ENCODE measurements around the gene ZP3. TPM values are rescaled to one million over a fixed set of nuclear protein-coding genes. Genes with fewer than 3 reads are reported as not detected.
"Not testable (repeated sequence)": the region's sequence is repeated elsewhere in the genome, so short reads cannot be mapped to it uniquely, and the experiment has no call there.

ZP3 gene
- total and polyA plus RNA-seq, 3 donors from 2014 or later, result 1.7 to 3.5 (median 2.0) TPM

DNA sequence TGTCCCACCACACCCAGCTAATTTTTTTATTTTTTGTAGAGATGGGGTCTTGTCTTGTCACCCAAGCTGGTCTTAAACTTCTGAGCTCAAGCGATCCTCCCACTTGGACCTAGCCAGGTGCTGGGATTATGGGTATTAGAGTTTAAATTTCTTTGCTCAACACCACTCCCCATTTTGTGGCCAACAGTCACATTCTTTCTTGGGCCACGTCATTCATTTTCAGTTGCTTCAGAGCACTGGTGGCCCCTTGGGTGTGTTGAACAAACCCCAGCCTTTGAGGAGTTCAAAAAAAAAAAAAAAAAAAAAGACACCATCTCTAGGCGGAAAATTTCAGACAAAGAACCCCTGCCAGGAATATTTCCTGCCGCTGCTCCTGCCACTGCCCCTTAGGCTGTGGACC is 32.3 kb downstream of the ZP3 start:
- H3K27me3 ChIP-seq; H3K36me3 ChIP-seq (ENCODE audit: low read depth, missing control alignments); H3K4me1 ChIP-seq; H3K9me3 ChIP-seq; H3K27ac ChIP-seq; DNase-seq; H3K4me3 ChIP-seq; intact Hi-C loops (cut with DNase I; ENCODE audit: low total_unique reads): not testable (repeated sequence)
- no CpG with 5 or more reads among the region's 4 CpGs for WGBS, 2 donors

DNA sequence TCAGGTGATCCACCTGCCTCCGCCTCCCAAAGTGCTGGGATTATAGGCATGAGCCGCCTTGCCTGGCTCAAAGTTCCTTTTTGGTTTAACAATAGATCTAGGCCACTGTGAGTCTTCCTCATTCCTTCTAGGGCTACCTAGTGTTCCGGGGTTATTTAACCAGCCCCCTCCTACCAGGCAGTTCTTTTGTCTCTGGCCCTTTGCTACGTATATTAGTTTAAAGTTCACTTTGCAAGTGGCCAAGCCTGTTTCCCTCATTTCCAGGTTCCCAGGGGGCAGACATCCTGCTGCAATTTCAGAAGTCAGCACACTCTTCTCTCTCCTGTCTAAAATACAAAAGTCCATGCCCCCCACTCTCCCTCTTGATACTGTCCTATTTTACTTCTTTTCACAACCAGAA is 33.8 kb downstream of the ZP3 start:
- WGBS, 2 donors, result 27 to 43% methylated on average over 1 to 2 of the region's 4 CpGs
- H3K4me1 ChIP-seq; DNase-seq; H3K27me3 ChIP-seq; H3K9me3 ChIP-seq; H3K4me3 ChIP-seq; intact Hi-C loops (cut with DNase I; ENCODE audit: low total_unique reads); H3K36me3 ChIP-seq (ENCODE audit: low read depth, missing control alignments); H3K27ac ChIP-seq: not testable (repeated sequence)

GRCh38 chr7:76460767-76461166 is 36.0 kb downstream of the ZP3 start:
- DNase-seq; H3K4me1 ChIP-seq; H3K27me3 ChIP-seq; H3K4me3 ChIP-seq; H3K27ac ChIP-seq; H3K36me3 ChIP-seq (ENCODE audit: low read depth, missing control alignments); intact Hi-C loops (cut with DNase I; ENCODE audit: low total_unique reads); H3K9me3 ChIP-seq: not testable (repeated sequence)
- 47 to 61% methylated on average over 13 to 15 of the region's 20 CpGs for WGBS, 2 donors

GRCh38 chr7:76461464-76462101 is 36.8 kb downstream of the ZP3 start, which contains the start of gene DTX2:
Gene DTX2 (plus strand): TSS chr7:76461709. CDS start chr7:76480510, 18,801 bp downstream.
- peak within 1 kb of the TSS; percentile 61 to 71 for H3K4me3 ChIP-seq
- H3K9me3 ChIP-seq; H3K27me3 ChIP-seq; H3K36me3 ChIP-seq (ENCODE audit: low read depth, missing control alignments); intact Hi-C loops (cut with DNase I; ENCODE audit: low total_unique reads); H3K4me1 ChIP-seq: not testable (repeated sequence)
- H3K27ac ChIP-seq, result peak within 1 kb of the TSS; percentile 76 to 79
- WGBS, 2 donors, result no CpG with 5 or more reads among the region's 54 CpGs
- peak; percentile 36 for DNase-seq

- H3K9me3 ChIP-seq; H3K27ac ChIP-seq; intact Hi-C loops (cut with DNase I; ENCODE audit: low total_unique reads); H3K4me1 ChIP-seq; H3K4me3 ChIP-seq; DNase-seq; H3K36me3 ChIP-seq (ENCODE audit: low read depth, missing control alignments); H3K27me3 ChIP-seq: not testable (repeated sequence)
- no CpG with 5 or more reads among the region's 17 CpGs for WGBS, 2 donors
Measured at GRCh38 chr7:76462271-76462882, 37.6 kb downstream of the ZP3 start.

GRCh38 chr7:76464959-76465358 is 40.2 kb downstream of the ZP3 start:
- WGBS, 2 donors, result 74 to 93% methylated on average over 2 to 5 of the region's 5 CpGs
- H3K4me3 ChIP-seq; H3K9me3 ChIP-seq; H3K27me3 ChIP-seq; H3K4me1 ChIP-seq; intact Hi-C loops (cut with DNase I; ENCODE audit: low total_unique reads); H3K36me3 ChIP-seq (ENCODE audit: low read depth, missing control alignments); DNase-seq: not testable (repeated sequence)
- H3K27ac ChIP-seq, result peak overlapping the region; percentile 4 to 24

- H3K4me3 ChIP-seq; intact Hi-C loops (cut with DNase I; ENCODE audit: low total_unique reads); H3K27me3 ChIP-seq; DNase-seq; H3K4me1 ChIP-seq; H3K9me3 ChIP-seq; H3K36me3 ChIP-seq (ENCODE audit: low read depth, missing control alignments): not testable (repeated sequence)
- H3K27ac ChIP-seq, result peak overlapping the region in 1 of 2 donors; percentile 62
- WGBS, 2 donors, result no CpG with 5 or more reads among the region's 8 CpGs
Measured at GRCh38 chr7:76465950-76466349, 41.2 kb downstream of the ZP3 start.

GRCh38 chr7:76467743-76468404 is 43.1 kb downstream of the ZP3 start:
- H3K4me1 ChIP-seq; H3K27me3 ChIP-seq; intact Hi-C loops (cut with DNase I; ENCODE audit: low total_unique reads); H3K36me3 ChIP-seq (ENCODE audit: low read depth, missing control alignments); H3K9me3 ChIP-seq; DNase-seq; H3K4me3 ChIP-seq: not testable (repeated sequence)
- H3K27ac ChIP-seq, result peak overlapping the region; percentile 32 to 69
- WGBS, 2 donors, result 71 to 80% methylated on average over 10 to 11 of the region's 14 CpGs

DNA sequence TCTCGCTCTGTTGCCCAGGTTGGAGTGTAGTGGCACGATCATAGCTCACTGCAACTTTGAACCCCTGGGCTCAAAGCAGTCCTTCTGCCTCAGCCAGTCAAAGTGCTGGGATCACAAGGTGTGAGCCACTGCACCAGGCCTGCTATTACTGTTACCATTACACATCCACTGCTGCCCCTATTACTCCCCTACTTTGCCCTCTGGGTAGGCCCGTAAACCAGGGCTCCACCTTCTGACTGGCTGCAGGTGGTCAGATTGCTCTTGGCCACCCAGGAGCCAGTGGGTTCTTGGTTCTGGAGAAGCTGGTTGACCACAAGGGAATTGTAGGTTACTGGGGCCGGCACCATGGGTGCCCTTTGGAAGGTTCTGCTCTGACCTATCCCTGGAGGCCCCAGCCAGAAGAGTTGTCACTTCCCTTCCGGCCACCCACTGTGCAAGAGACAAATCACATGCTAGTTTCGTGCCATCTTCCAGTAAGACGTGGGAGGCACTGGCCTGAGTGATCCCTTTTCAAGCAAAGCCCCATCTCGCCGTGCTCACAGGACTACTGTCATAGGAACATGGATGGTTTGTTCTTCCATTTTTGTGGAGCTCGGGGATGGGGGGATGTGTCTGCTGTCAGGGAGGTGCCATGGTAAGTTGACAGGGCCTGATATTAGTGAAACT is 46.9 kb downstream of the ZP3 start:
- intact Hi-C loops (cut with DNase I; ENCODE audit: low total_unique reads); DNase-seq; H3K9me3 ChIP-seq; H3K4me3 ChIP-seq; H3K4me1 ChIP-seq; H3K36me3 ChIP-seq (ENCODE audit: low read depth, missing control alignments); H3K27me3 ChIP-seq; H3K27ac ChIP-seq: not testable (repeated sequence)
- WGBS, 2 donors, result 79 to 87% methylated on average over 3 to 9 of the region's 10 CpGs

DNA sequence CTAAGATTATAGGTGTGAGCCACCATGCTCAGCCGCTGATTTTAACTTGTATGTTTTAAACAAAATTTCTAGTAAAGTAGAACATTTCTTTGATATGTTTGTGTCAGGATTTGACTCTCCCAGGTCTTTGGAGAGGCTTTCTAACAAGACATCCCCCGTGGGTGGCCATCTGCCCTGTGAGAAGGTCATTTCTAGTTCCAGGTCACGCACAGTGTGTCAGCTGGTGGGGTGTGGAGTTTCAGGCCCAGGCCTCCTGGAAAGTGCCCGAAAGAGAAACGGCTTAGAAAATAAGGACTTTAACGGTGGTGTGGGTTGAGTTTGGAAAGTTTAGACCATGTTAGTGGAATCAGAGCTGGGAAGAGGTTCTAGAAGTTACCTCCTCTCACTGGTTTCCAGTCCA is 48.3 kb downstream of the ZP3 start:
- H3K27me3 ChIP-seq; DNase-seq; H3K4me1 ChIP-seq; H3K36me3 ChIP-seq (ENCODE audit: low read depth, missing control alignments); H3K9me3 ChIP-seq; intact Hi-C loops (cut with DNase I; ENCODE audit: low total_unique reads); H3K4me3 ChIP-seq; H3K27ac ChIP-seq: not testable (repeated sequence)
- 93 to 100% methylated on average over 2 to 3 of the region's 6 CpGs for WGBS, 2 donors

DNA sequence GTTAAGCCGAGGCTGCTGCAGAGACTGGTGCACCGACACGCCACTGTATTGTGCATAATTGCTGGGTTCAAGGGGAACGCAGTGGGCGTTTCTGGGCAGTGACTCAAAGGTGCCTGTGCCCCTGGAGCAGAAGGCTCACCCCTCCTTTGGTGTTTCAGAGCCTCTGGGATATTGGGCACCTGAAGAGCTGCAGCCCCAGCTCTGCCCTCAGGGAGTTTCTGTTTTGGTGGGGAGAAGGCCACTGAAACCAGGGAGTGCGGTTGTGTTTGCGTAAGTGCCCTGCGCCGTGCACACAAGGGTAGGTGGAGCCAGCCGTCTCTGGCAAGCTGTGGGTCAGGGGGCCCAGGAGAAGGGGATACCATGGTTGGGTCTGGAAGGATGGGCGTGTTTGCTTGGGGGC is 51.5 kb downstream of the ZP3 start:
- H3K9me3 ChIP-seq; H3K4me1 ChIP-seq; H3K27me3 ChIP-seq; H3K27ac ChIP-seq; H3K4me3 ChIP-seq; DNase-seq; intact Hi-C loops (cut with DNase I; ENCODE audit: low total_unique reads); H3K36me3 ChIP-seq (ENCODE audit: low read depth, missing control alignments): not testable (repeated sequence)
- 100% methylated on average over 3 of the region's 11 CpGs; no CpG with 5 or more reads in 1 of the 2 donors for WGBS, 2 donors
